GM10248 (cell line): ENCODE measurements around the gene SEMA6A.

Experiments
- CTCF ChIA-PET: fragments of 300-600 bp; sonication (Branson Sonifier 250); formaldehyde crosslinking; extraction: SDS; loops from one replicate; lab custom pipeline; 2021; ENCODE audit warnings: antibody characterized with exemption; lab: Yijun Ruan, JAX
- POLR2A ChIA-PET: fragments of 350-650 bp; sonication (Branson Sonifier 250); formaldehyde crosslinking; extraction: SDS; loops from one replicate; lab custom pipeline; 2020; ENCODE audit warnings: antibody characterized with exemption; lab: Yijun Ruan, JAX
- DNase-seq: peaks from one replicate; pipeline ENCODE4 v3.0.0; 2012; ENCODE audit errors: extremely low spot score
- CTCF ChIP-seq: IDR thresholded peaks from 2 replicates; pipeline ENCODE4 v1.5.1; 2012; ENCODE audit warnings: mild to moderate bottlenecking, low read depth; ENCODE audit errors: extremely low read depth, missing control alignments, control extremely low read depth

SEMA6A gene

GRCh38 chr5:116497631-116498030 lies 77.0 kb downstream of the SEMA6A start:
- POLR2A ChIA-PET = no interaction called here
- TF ChIP-seq CTCF = no peak
- CTCF ChIA-PET = interaction anchor here (0.9 to 1.5 kb wide), 4 partner anchors 9 to 34 kb away, joined by 3 to 4 read pairs (median 4); no protein-coding TSS in a partner anchor
- no peak for DNase-seq

GRCh38 chr5:116495786-116496357 lies 78.8 kb downstream of the SEMA6A start:
- ChIA-PET CTCF (interaction anchor here (1.8 kb wide), 1 partner anchor 10 kb away, joined by 5 read pairs; no protein-coding TSS in a partner anchor), POLR2A (no interaction called here)
- TF ChIP-seq CTCF = no peak
- no peak for DNase-seq

- ChIA-PET CTCF (interaction anchor here (1.8 kb wide), 1 partner anchor 11 kb away, joined by 5 read pairs; no protein-coding TSS in a partner anchor), POLR2A (no interaction called here)
- TF ChIP-seq CTCF = no peak
- DNase-seq = no peak
Measured at GRCh38 chr5:116494784-116495450, 79.7 kb downstream of the SEMA6A start.

- ChIA-PET CTCF (interaction anchor here (0.9 to 1.9 kb wide), 7 partner anchors 8 to 27 kb away, joined by 3 to 7 read pairs (median 4); no protein-coding TSS in a partner anchor), POLR2A (no interaction called here)
- no peak for DNase-seq
- no peak for TF ChIP-seq CTCF
Measured at GRCh38 chr5:116492776-116493175, 81.8 kb downstream of the SEMA6A start.

GRCh38 chr5:116492016-116492623 lies 82.5 kb downstream of the SEMA6A start:
- POLR2A ChIA-PET = no interaction called here
- TF ChIP-seq CTCF = no peak
- DNase-seq = no peak
- CTCF ChIA-PET = interaction anchor here (0.9 to 1.9 kb wide), 7 partner anchors 9 to 455 kb away, joined by 3 to 7 read pairs (median 4); no protein-coding TSS in a partner anchor

- ChIA-PET POLR2A (no interaction called here), CTCF (interaction anchor here (2.2 kb wide), 1 partner anchor 11 kb away, joined by 6 read pairs; no protein-coding TSS in a partner anchor)
- TF ChIP-seq CTCF = no peak
- DNase-seq = no peak
Measured at GRCh38 chr5:116488356-116489041, 86.1 kb downstream of the SEMA6A start.
